Pancreas (tissue), 10 donors: ENCODE measurements around the gene BAG5. TPM values are rescaled to one million over a fixed set of nuclear protein-coding genes. Genes with fewer than 3 reads are reported as not detected.
"Not testable (repeated sequence)": the region's sequence is repeated elsewhere in the genome, so short reads cannot be mapped to it uniquely, and the experiment has no call there.

Source experiments
- ATAC-seq, 4 donors: fragments of 200-7000 bp; cut with Tn5 transposase; one replicate each; pipeline versions ENCODE4 v1.8.0 to v1.9.1; 2020; ENCODE audit warnings: mild to moderate bottlenecking in 4 of 4, moderate library complexity in 4 of 4
- DNase-seq, 6 donors: peaks; one replicate each; pipeline ENCODE4 v3.0.0-alpha.2; 2020
- FAIRE-seq: peaks from 2 replicates; lab custom pipeline; 2012; peaks lifted over from hg19 to GRCh38; lab: Jason Lieb, UNC
- H3K27ac ChIP-seq, 4 donors: fragments of 200-600 bp; sonication (generic); 1 replicate in 3 of 4; 2 replicates in 1 of 4; pipeline versions ENCODE4 v1.5.0 to v1.8.0; 2020
- H3K27me3 ChIP-seq, 4 donors: fragments of 200-600 bp; one replicate each; pipeline ENCODE4 v1.8.0; 2021
- H3K36me3 ChIP-seq, 3 donors: fragments of 200-600 bp; sonication (generic) in 1 of 3; one replicate each; pipeline versions ENCODE4 v1.5.0 to v1.8.0; 2020 to 2021
- H3K4me1 ChIP-seq, 3 donors: fragments of 200-600 bp; one replicate each; pipeline ENCODE4 v1.8.0; 2021
- H3K4me3 ChIP-seq, 4 donors: fragments of 200-600 bp; sonication (generic) in 2 of 4; one replicate each; pipeline versions ENCODE4 v1.5.0 to v1.8.0; 2020 to 2021
- H3K9me3 ChIP-seq, 4 donors: fragments of 200-600 bp; one replicate each; pipeline ENCODE4 v1.8.0; 2021
- WGBS, 2 donors: extraction: QIAGEN DNeasy Blood & Tissue Kit; methylation state at CpG; one replicate each; pipeline ENCODE4 v1.1.7; 2013; 5-methylcytosine and 5-hydroxymethylcytosine counted together
- intact Hi-C, 3 donors: fragments of 100-400 bp; cut with DNase I; formaldehyde crosslinking; loops; one replicate each; pipeline versions ENCODE4 v1.11.1 to v1.14.2; 2022
- polyA plus RNA-seq, 2 donors: library from polyadenylated mRNA; stranded (reverse); fragments of 200-250 nt; gene quantifications; one replicate each; pipeline ENCODE4 v1.2.3, GENCODE V29; 2013
- total RNA-seq, 6 donors: library from RNA; stranded (reverse); fragmentation: NEBNext Ultra II Directional in 4 of 6; extraction: Animal tissue kit (Norgen Biotek cat#: 25700) in 4 of 6; gene quantifications; one replicate each; pipeline versions ENCODE4 v1.2.1 to v1.2.4, GENCODE V29; 2021 to 2023
- TF ChIP-seq, protein P1 (sequence below), 4 donors: fragments of 200-600 bp; sonication (generic) in 3 of 4; IDR thresholded peaks; one replicate each; pipeline versions ENCODE4 v1.5.0 to v1.8.0; 2021; ENCODE audit warnings: antibody characterized with exemption in 4 of 4
- donor health status: healthy with polysubstance abuse.
- donor health status: DM: no; HTN: no; CAD: no; lungs with moderate emphysema.
- donor health status: DM: no; HTN: no; CAD: no.
- donor health status: control.
- donor health status: control.
- donor health status: Bipolar disorder and iron deficiency.
- donor health status: DM: yes; HTN: yes; CAD: no.
- donor health status: DM: no; HTN: no; CAD: no.
- donor health status: DM: no; HTN: no; CAD: no.
- donor health status: DM: yes; HTN: yes; CAD: no.

BAG5 gene
- total and polyA plus RNA-seq, 8 donors = 3.6 to 13.4 (median 8.8) TPM

DNA sequence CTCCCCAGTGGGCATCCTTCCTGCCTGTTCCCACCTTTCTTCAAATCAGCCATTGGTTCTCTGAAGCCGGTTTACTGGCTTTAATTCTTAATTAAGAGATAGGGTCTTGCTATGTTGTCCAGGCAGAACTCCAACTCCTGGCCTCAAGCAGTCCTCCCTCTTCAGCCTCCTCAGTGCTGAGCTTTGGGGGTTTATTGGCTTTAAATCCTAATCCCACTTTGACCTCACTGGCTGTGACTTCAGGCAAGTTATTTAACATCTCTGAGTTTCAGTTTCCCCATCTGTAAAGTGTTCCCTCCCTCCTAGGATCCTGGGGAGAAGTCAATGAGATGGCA is 35.6 kb downstream of the BAG5 start:
- DNase-seq = no peak
- Histone ChIP-seq H3K4me3 (no peak overlapping the region), H3K4me1 (peaks cover 6 to 35% (median 8%) of the 10 kb centered on the region in 3 donors), H3K27ac (no peak overlapping the region), H3K27me3 (no peaks in the 10 kb centered on the region), H3K36me3 (no peaks in the 10 kb centered on the region), H3K9me3 (no peaks in the 10 kb centered on the region)
- ATAC-seq = no peak
- TF ChIP-seq, protein P1, sequence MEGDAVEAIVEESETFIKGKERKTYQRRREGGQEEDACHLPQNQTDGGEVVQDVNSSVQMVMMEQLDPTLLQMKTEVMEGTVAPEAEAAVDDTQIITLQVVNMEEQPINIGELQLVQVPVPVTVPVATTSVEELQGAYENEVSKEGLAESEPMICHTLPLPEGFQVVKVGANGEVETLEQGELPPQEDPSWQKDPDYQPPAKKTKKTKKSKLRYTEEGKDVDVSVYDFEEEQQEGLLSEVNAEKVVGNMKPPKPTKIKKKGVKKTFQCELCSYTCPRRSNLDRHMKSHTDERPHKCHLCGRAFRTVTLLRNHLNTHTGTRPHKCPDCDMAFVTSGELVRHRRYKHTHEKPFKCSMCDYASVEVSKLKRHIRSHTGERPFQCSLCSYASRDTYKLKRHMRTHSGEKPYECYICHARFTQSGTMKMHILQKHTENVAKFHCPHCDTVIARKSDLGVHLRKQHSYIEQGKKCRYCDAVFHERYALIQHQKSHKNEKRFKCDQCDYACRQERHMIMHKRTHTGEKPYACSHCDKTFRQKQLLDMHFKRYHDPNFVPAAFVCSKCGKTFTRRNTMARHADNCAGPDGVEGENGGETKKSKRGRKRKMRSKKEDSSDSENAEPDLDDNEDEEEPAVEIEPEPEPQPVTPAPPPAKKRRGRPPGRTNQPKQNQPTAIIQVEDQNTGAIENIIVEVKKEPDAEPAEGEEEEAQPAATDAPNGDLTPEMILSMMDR (IDR thresholded peaks at IDR 0.05) = no peak
- FAIRE-seq = no peak
- intact Hi-C loops = no loop called here
- WGBS, 2 donors = 81 to 94% methylated on average over 1 of the region's 1 CpG

DNA sequence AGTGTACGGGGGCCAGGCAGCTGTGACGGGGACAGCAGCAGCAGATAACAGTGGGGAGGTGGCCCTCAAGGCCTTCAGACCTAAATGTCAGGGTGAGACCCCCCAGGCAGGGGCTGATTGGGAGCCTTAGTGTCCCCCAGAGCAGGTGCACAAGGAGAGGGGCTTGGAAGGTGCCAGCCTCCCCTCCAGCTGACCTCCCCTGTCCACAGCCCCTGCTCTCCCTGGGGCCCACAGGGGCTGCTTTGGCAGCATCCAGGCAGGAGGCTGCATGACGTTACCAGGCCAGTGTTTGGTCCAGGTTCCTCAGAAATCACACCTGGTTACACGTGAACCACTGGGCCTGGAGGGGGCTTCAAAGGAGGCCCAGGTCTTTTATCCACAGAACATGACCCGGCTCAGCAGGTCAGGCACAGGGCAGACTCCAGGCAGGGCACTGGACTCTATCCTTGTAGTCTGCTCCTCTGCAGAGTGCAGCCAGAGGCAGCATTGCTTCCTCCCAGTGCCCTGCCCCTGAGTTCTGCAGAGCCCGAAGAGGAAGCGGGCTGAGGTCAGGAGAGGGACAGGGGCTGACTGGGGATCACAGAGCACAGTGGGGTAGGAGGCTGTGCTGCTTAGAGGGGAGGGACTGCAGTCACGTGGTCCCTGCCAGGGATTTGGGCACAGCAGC is 36.1 kb downstream of the BAG5 start:
- no peaks in the 10 kb centered on the region for H3K27me3 ChIP-seq
- no peaks in the 10 kb centered on the region for H3K9me3 ChIP-seq
- FAIRE-seq (no peak), DNase-seq (peak in 1 of 6 donors; percentile 61), ATAC-seq (no peak)
- peaks cover 6 to 38% (median 8%) of the 10 kb centered on the region in 3 donors for H3K4me1 ChIP-seq
- no peaks in the 10 kb centered on the region for H3K36me3 ChIP-seq
- H3K4me3 ChIP-seq = no peak overlapping the region
- peak overlapping the region in 1 of 4 donors; percentile 17 for H3K27ac ChIP-seq
- intact Hi-C loops = no loop called here
- TF ChIP-seq, protein P1 (IDR thresholded peaks at IDR 0.05) = no peak
- 70% methylated on average over 8 of the region's 8 CpGs for WGBS, 2 donors

DNA sequence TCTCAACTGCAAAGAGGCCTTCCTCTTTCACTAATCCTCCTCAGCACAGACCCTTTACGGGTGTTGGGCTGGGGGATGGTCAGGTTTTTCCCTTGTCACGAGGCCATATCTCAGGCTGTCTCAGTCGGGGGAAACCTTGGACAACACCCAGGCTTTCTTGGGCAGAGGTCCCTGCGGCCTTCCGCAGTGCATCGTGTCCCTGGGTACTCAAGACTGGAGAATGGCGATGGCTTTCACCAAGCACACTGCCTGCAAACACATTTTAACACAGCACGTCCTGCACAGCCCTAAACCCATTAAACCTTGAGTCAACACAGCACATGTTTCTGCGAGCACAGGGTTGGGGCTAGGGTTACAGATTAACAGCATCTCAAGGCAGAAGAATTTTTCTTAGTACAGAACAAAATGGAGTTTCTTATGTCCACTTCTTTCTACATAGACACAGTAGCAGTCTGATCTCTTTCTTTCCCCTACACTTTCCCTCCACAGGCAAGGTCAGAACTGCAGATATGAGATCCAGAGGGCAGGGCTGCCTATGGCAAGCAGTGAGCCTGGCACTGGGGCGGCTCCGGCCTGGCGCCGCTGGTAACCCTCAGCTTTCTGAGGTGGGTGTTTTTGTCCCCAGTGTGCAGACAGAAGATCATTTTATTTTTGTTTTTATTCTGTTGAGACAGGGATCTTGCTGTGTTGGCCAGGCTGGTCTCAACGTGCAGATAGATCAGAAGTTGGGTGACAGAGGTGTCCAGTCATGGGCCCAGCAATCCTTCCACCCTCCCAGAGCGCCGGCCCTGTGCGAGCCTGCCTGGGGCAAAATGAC is 36.8 kb downstream of the BAG5 start:
- FAIRE-seq, intact Hi-C loops, H3K9me3 ChIP-seq, H3K4me3 ChIP-seq, H3K36me3 ChIP-seq, ATAC-seq, H3K27me3 ChIP-seq: not testable (repeated sequence)
- H3K27ac ChIP-seq = peak overlapping the region in 3 of 4 donors; percentile 8 to 28 (median 17)
- DNase-seq = peak in 1 of 6 donors; percentile 32
- peaks cover 6 to 35% (median 8%) of the 10 kb centered on the region in 3 donors for H3K4me1 ChIP-seq
- 31 to 41% methylated on average over 17 of the region's 17 CpGs for WGBS, 2 donors

DNA sequence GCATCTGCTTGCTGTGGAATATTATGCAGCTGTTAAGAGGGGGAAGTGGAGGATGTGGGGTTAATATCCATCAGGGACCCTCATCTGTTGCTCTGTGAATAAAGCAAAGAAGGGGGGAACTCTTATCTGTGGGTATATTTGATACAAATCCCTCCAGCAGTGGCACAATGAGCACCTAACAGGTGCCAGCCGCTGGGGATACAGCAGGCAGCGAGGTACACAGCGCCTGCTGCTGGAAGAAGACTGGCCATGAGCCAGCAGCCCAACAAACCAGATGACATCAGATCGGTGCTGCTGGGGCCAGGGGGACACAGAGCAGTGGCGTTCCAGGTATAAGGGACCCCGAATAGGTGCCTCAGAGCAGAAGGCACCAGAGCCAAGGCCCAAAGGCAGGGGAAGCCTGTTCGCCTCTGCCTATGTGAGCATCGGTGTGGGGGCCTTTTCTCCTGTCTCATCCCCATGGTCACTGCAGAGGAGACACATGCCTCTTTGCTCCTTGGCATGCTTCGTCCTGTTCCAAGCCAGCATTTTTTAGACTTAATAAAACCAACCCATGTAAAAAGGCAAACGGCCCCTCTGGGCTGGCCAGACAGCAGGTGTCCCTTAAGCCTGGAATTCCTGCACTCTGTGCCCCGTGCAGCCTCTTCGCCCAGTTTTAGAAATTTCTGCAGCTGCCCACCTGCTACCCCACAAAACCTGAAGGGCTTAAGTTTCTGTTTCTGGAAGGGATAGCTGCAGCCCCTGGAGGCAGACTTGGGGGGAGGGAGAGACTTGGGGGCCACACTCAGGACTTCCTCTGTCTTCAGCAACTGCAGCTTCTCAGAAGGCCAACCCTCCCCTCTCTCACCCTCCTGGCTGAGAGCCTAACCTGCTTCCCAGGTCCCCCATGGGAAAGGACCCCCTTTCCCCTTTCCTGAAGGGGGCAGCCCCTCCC is 38.2 kb downstream of the BAG5 start:
- H3K4me1 ChIP-seq = peaks cover 0 to 24% (median 8%) of the 10 kb centered on the region in 3 donors
- H3K27me3 ChIP-seq = no peaks in the 10 kb centered on the region
- no peak overlapping the region for H3K4me3 ChIP-seq
- no peak for ATAC-seq
- TF ChIP-seq, protein P1 (IDR thresholded peaks at IDR 0.05) = no peak
- H3K36me3 ChIP-seq = no peaks in the 10 kb centered on the region
- FAIRE-seq = no peak
- DNase-seq = peak in 2 of 6 donors; percentile 51 to 71
- peak overlapping the region in 3 of 4 donors; percentile 8 to 28 (median 17) for H3K27ac ChIP-seq
- intact Hi-C loops = no loop called here
- WGBS, 2 donors = 74 to 78% methylated on average over 12 of the region's 12 CpGs
- H3K9me3 ChIP-seq = no peaks in the 10 kb centered on the region

DNA sequence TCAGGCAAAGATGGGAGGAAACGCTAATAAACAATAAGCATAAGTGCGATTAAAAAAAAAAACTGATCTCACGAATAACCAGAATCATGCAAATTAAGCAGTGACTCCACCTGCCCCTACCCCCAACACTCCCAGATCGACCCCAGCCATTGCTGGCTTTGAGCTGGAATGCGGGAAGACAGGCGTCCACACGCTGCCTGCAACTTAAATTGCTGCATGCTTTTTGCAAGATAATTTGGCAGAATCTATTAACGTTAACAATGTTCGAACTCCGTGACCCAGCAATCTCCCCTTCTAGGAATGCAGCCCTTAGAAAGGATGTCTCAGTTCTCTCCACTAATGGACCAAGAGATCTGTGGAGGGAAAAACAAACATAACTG is 38.9 kb downstream of the BAG5 start:
- Histone ChIP-seq H3K4me1 (peaks cover 0 to 24% (median 8%) of the 10 kb centered on the region in 3 donors), H3K4me3 (no peak overlapping the region), H3K36me3 (no peaks in the 10 kb centered on the region), H3K9me3 (no peaks in the 10 kb centered on the region), H3K27me3 (no peaks in the 10 kb centered on the region), H3K27ac (no peak overlapping the region)
- intact Hi-C loops = no loop called here
- FAIRE-seq = no peak
- TF ChIP-seq, protein P1 (IDR thresholded peaks at IDR 0.05) = no peak
- no peak for ATAC-seq
- DNase-seq = peak in 1 of 6 donors; percentile 24
- 79 to 82% methylated on average over 10 of the region's 10 CpGs for WGBS, 2 donors
